ENCODE results near the gene MRGPRG.

The MRGPRG gene

DNA sequence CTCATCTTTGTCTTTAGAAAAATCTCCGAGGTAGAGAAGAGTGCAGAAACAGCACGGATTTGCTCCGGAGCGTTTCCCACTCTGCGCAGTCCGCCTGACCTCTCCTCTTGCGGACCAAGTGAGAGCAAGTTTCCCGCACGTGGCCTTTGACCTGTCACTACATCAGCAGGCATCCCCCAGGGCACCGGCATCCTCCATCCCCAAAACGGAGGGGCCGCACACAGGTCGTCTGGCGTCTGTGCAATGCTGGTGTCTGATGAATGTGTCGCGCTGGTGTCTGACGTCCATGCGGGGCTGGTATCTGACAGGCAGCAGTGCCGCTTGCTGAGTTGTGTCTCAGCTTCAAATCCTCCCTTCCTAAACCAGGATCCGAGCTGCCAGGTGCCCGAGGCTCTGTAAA is 14.3 kb upstream of the MRGPRG start:
- Histone ChIP-seq H3K27ac (no peak overlapping the region), H3K4me3 (no peak overlapping the region)
- no peak for DNase-seq (ENCODE audit: low spot score)
- TF ChIP-seq, protein P1, sequence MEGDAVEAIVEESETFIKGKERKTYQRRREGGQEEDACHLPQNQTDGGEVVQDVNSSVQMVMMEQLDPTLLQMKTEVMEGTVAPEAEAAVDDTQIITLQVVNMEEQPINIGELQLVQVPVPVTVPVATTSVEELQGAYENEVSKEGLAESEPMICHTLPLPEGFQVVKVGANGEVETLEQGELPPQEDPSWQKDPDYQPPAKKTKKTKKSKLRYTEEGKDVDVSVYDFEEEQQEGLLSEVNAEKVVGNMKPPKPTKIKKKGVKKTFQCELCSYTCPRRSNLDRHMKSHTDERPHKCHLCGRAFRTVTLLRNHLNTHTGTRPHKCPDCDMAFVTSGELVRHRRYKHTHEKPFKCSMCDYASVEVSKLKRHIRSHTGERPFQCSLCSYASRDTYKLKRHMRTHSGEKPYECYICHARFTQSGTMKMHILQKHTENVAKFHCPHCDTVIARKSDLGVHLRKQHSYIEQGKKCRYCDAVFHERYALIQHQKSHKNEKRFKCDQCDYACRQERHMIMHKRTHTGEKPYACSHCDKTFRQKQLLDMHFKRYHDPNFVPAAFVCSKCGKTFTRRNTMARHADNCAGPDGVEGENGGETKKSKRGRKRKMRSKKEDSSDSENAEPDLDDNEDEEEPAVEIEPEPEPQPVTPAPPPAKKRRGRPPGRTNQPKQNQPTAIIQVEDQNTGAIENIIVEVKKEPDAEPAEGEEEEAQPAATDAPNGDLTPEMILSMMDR (IDR thresholded peaks at IDR 0.05) = no peak

DNA sequence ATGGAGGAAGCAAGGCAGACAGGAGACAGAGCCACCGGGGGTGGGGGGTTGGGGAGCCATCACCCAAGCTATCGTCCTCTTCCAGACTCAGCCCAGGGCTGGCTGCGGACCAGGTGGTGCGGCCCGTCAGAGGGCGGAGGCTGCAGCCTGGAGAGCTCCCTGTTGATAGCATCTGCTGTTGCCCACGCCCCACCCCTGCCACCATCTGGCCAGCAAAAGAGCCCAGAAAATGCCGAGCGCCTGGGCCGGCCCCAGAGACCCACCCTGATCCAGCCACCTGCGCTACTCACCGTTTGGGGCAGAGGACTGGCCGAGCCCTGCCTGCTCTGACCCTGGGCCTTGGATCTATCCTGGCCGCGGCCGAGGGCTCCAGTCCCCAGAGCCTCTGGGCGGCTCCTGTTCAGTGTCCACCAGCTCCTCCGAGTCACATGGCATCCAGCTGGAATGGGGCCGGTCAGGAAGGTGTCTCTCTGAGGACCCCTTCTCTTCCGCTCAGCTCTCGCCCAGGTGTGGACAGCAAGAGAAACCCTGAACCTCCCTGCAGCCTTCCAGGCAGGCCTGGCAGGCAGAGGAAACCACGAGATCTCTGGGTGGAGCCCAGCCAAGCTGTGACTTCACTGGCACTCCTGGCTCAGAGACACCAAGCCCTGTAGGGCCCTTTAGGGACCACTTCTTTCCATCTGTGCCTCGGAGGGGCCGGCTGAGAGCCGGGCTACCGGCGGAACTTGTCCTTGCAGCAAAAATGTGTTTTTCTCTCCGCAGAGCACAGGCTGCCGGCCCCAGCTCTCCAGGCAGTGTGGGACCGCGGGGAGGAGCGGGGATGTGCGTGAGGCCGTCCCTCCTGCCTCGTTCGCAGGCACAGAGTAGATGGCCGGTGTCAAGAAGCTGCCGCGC is 13.5 kb upstream of the MRGPRG start, which contains the start of gene MRGPRE:
MRGPRE (minus strand) TSS at position 567 of the 894 bp plus-strand sequence. CDS start 3,618 bp downstream, outside the sequence.
- DNase-seq (ENCODE audit: low spot score) = no peak
- TF ChIP-seq, protein P1 (IDR thresholded peaks at IDR 0.05) = no peak
- no peak within 1 kb of the TSS for H3K4me3 ChIP-seq
- no peak within 1 kb of the TSS for H3K27ac ChIP-seq

DNA sequence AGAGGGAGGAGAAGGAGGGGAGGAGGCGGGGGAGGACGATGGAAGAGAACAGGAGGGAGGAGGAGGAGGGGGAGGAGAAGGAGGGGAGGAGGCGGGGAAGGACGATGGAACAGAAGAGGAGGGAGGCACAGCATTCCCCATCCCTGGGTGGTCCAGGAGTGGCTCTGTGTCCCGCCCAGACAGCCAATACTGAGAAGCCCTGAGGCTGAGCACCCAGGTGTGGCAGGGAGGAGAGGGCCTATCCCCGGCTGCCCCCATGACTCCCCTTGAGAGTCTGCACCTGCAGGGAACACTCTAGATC is 12.9 kb upstream of the MRGPRG start:
- no peak overlapping the region for H3K4me3 ChIP-seq
- DNase-seq (ENCODE audit: low spot score) = no peak
- TF ChIP-seq, protein P1 (IDR thresholded peaks at IDR 0.05) = no peak

DNA sequence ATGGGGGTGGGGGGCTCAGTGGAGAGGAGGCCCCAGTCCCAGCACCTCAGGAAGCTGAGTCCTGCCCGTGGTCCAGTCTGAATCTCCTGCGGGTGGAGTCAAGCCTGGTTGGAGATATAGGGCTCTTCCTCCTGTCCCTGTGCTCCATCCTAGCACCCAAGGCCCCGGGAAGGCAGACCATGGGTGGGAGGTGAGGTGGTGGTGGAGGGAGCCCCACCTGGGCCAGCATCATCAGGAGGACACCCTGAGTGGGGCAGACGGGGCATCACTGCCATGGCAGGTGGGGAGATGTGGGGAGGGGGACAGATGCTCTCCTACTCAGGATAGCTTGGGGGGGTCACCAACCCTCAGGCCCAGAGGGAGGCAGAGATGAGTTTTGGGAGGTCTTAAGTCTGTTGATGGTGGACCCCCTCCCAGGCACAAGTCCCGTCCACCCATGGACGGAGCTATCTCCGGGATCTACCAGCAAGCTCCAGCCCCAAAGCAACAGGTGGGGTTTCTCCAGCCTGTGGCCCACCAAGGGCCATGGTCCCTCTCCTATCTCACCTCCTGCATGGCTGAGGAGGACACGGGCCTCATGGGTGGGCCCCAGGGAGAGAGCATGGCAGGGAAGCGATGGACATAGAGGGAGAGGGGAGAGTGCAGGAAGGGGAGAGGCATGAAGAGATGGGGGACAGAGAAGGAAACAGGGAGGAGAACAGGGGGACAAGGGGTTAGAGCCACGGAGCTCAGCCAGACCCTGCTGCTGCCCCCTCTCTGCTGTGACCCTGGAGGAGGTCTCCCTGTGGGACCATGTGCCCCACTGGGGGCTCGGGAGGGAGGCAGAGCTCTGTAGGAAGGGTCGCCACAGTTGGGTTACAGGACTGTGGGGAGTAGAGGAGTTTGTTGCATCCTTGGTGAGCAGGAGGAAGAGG is 12.3 kb upstream of the MRGPRG start:
- H3K4me3 ChIP-seq = no peak overlapping the region
- TF ChIP-seq, protein P1 (IDR thresholded peaks at IDR 0.05) = no peak
- no peak overlapping the region for H3K27ac ChIP-seq
- DNase-seq (ENCODE audit: low spot score) = no peak

More for the DNA sequence above, 12.9 kb upstream of the MRGPRG start:
- no peak overlapping the region for H3K27ac ChIP-seq

DNA sequence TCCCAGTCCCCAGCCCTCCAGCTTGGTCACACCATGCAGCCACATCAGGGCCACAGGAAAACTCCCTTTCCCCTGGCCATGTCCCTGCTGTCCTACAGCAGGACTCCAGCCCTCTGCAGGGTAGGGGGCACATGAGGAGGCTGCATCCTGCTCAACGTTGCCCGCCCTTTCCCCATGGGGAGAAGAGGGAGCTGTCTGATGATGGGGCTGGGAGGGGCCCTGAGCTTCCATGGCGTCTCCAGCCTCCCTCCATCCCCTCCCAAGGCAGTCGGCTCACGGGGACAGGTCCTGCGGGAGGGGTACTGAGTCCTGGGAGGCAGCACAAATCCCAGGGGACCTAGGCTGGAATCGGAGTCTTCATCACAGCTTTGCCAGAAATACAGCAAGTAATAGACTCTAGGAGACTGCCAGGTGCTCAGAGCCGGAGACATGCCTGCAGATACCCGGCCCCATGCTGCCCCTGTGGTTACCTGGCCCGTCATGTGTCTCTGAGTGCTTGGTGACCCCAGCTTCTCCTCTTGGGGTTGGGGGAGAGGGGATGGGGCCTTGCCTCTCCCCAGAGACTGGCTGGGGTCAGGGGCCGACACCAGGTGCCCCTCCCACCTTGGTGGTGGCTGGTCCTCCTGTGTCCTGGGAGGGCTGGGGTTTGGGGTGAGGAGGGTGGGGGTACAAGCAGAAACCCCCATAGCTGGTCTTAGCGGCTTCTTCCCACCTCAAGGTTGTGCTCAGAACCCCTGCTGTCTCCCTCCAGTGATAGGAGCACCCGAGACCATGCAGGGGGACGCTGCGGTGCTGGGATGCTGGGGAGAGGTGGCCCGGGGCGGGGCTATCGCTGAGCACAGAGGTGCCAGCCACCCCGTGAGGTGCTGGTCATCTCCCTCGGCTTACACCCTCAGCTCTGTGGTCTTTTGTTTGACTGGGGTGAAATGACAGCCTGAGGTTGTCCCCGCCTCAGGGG is 11.3 kb upstream of the MRGPRG start:
- H3K27ac ChIP-seq = no peak overlapping the region
- no peak for DNase-seq (ENCODE audit: low spot score)
- TF ChIP-seq, protein P1 (IDR thresholded peaks at IDR 0.05) = no peak

DNA sequence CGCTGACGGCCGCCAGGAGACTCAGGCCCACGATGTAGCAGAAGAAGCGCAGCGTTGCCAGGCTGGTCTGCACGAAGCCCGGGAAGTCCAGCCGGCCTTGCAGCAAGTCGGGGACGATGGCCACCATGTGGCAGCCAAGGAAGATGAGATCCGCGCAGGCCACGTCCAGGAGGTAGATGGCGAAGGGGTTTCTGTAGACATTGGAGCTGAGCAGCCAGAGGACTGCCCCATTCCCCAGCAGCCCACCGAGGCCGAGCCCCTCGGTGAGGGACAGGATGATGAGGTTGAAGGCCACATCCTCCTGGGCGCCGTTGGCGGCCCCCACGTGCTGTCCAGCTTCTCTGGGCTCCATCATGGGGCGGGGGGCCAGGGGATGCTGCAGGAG is 9.8 kb upstream of the MRGPRG start:
- Histone ChIP-seq H3K27ac (no peak overlapping the region), H3K4me3 (no peak overlapping the region)
- DNase-seq (ENCODE audit: low spot score) = no peak
- TF ChIP-seq, protein P1 (IDR thresholded peaks at IDR 0.05) = no peak

More for the DNA sequence above, 11.3 kb upstream of the MRGPRG start:
- H3K4me3 ChIP-seq = no peak overlapping the region

All from coronary artery (tissue), 2 donors.